ENCODE measurements around the gene CPNE8.

The CPNE8 gene

DNA sequence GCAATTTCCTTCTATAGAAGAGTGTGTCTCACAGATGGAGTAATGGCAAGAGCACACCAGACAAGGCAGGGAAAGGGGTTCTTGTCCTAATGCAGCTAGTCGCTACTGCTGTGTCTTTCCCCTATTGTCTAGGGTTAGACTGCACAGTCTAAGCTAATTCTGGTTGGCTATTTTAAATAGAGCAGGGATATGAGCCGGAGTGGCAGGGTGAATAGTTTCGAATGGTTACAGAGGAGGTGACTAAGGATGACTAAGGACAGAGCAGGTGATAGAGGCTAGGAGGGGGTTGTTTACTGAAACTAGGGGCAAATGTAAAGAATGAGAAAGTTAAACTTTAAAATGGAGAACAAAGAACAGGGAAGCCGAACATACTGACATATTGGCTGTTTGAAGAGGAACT lies 25.6 kb upstream of the CPNE8 start:
- TF ChIP-seq GABPA (IDR thresholded peaks at IDR 0.05; ENCODE audit: low read depth) (no peak), SPI1 (IDR thresholded peaks at IDR 0.05; ENCODE audit: borderline replicate concordance, low read depth) (no peak), POLR2AphosphoS5 (IDR thresholded peaks at IDR 0.05; ENCODE audit: low read depth) (no peak)
- TF ChIP-seq, protein P1, sequence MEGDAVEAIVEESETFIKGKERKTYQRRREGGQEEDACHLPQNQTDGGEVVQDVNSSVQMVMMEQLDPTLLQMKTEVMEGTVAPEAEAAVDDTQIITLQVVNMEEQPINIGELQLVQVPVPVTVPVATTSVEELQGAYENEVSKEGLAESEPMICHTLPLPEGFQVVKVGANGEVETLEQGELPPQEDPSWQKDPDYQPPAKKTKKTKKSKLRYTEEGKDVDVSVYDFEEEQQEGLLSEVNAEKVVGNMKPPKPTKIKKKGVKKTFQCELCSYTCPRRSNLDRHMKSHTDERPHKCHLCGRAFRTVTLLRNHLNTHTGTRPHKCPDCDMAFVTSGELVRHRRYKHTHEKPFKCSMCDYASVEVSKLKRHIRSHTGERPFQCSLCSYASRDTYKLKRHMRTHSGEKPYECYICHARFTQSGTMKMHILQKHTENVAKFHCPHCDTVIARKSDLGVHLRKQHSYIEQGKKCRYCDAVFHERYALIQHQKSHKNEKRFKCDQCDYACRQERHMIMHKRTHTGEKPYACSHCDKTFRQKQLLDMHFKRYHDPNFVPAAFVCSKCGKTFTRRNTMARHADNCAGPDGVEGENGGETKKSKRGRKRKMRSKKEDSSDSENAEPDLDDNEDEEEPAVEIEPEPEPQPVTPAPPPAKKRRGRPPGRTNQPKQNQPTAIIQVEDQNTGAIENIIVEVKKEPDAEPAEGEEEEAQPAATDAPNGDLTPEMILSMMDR (IDR thresholded peaks at IDR 0.05; ENCODE audit: insufficient read depth, low read length) = no peak
- TF ChIP-seq, protein P2, sequence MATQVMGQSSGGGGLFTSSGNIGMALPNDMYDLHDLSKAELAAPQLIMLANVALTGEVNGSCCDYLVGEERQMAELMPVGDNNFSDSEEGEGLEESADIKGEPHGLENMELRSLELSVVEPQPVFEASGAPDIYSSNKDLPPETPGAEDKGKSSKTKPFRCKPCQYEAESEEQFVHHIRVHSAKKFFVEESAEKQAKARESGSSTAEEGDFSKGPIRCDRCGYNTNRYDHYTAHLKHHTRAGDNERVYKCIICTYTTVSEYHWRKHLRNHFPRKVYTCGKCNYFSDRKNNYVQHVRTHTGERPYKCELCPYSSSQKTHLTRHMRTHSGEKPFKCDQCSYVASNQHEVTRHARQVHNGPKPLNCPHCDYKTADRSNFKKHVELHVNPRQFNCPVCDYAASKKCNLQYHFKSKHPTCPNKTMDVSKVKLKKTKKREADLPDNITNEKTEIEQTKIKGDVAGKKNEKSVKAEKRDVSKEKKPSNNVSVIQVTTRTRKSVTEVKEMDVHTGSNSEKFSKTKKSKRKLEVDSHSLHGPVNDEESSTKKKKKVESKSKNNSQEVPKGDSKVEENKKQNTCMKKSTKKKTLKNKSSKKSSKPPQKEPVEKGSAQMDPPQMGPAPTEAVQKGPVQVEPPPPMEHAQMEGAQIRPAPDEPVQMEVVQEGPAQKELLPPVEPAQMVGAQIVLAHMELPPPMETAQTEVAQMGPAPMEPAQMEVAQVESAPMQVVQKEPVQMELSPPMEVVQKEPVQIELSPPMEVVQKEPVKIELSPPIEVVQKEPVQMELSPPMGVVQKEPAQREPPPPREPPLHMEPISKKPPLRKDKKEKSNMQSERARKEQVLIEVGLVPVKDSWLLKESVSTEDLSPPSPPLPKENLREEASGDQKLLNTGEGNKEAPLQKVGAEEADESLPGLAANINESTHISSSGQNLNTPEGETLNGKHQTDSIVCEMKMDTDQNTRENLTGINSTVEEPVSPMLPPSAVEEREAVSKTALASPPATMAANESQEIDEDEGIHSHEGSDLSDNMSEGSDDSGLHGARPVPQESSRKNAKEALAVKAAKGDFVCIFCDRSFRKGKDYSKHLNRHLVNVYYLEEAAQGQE (IDR thresholded peaks at IDR 0.05; ENCODE audit: insufficient replicate concordance, low read depth) = no peak
- no peak overlapping the region for H3K4me3 ChIP-seq (replicated peaks; ENCODE audit: insufficient read depth, low read length)

DNA sequence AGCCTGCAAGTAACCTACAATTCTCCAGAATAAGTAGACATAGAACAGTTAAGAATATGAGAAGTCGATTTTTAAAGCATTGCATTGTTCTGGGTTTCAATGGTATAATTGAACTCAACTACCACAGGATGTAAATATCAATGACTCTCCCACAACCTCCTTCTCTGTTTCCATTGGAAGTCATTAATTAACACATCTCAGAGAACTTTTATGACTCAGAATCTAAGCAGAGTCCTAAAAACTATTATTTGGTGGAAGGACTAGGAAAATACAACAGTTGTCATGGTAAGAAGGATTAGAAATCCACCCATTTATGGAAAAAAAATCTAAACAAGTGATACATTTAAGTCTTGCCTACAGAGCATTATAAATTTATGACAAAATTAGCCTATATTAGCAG lies 21.1 kb upstream of the CPNE8 start:
- no peak overlapping the region for H3K4me3 ChIP-seq (replicated peaks; ENCODE audit: insufficient read depth, low read length)
- H3K27me3 ChIP-seq (ENCODE audit: insufficient read depth, poor library complexity, severe bottlenecking) = no peaks in the 10 kb centered on the region
- no peak overlapping the region for H3K27ac ChIP-seq (replicated peaks)
- TF ChIP-seq GABPA (IDR thresholded peaks at IDR 0.05; ENCODE audit: low read depth) (no peak), SPI1 (IDR thresholded peaks at IDR 0.05; ENCODE audit: borderline replicate concordance, low read depth) (no peak), POLR2AphosphoS5 (IDR thresholded peaks at IDR 0.05; ENCODE audit: low read depth) (no peak)
- TF ChIP-seq, protein P2 (IDR thresholded peaks at IDR 0.05; ENCODE audit: insufficient replicate concordance, low read depth) = no peak
- TF ChIP-seq, protein P1 (IDR thresholded peaks at IDR 0.05; ENCODE audit: insufficient read depth, low read length) = no peak
- no peak for DNase-seq (ENCODE audit: low read depth in 1 of 2, low spot score in 1 of 2)

More for the DNA sequence above, 25.6 kb upstream of the CPNE8 start:
- Histone ChIP-seq H3K27ac (replicated peaks) (no peak overlapping the region), H3K27me3 (ENCODE audit: insufficient read depth, poor library complexity, severe bottlenecking) (no peaks in the 10 kb centered on the region)
- no peak for DNase-seq (ENCODE audit: low read depth in 1 of 2, low spot score in 1 of 2)

DNA sequence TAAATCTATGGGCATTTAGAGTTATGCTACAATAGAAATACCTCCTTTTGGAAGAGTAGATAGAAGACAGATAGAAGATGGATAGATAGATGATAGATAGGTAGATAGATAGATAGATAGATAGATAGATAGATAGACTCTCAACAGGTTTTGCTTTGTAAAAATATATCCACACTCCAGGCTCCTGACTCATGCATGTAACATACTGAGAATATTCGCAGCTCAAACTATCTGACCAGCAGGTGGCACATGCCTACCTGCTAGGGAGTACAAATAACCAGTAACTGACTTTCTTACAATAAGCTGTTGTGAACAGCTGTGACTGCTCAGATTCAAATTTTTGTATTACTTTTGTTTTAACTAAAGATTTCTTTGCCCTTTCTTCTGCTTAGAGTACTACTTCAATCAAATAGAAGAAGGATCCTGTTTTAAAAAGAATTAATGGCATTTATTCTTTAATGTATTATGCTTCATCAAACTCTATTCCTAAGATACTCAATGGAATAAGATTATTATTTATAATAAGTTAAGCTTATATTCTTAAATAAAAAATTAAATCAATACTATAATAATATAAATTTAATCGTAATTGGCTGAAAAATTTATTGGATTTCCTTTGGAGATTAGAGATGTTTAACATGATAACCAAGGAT lies 15.8 kb upstream of the CPNE8 start:
- no peak for TF ChIP-seq GABPA (IDR thresholded peaks at IDR 0.05; ENCODE audit: low read depth)
- TF ChIP-seq, protein P2 (IDR thresholded peaks at IDR 0.05; ENCODE audit: insufficient replicate concordance, low read depth) = no peak
- TF ChIP-seq, protein P1 (IDR thresholded peaks at IDR 0.05; ENCODE audit: insufficient read depth, low read length) = peak; percentile 72
- H3K27ac ChIP-seq (replicated peaks) = no peak overlapping the region
- peak; percentile 24 to 44 for DNase-seq (ENCODE audit: low read depth in 1 of 2, low spot score in 1 of 2)
- no peaks in the 10 kb centered on the region for H3K27me3 ChIP-seq (ENCODE audit: insufficient read depth, poor library complexity, severe bottlenecking)
- no peak overlapping the region for H3K4me3 ChIP-seq (replicated peaks; ENCODE audit: insufficient read depth, low read length)

Measured in HL-60 (cell line).